GM23248 (cell line): ENCODE data around the gene BCL6. TPM values are rescaled to one million over a fixed set of nuclear protein-coding genes. Genes with fewer than 3 reads are reported as not detected.

Source experiments
- DNase-seq: peaks from one replicate; pipeline ENCODE4 v3.0.0-alpha.2; 2015
- H2AFZ ChIP-seq: fragments of 200-600 bp; sonication (generic); 2 replicates; pipeline ENCODE4 v1.6.1; 2016; ENCODE audit warnings: antibody characterized with exemption
- H3F3A ChIP-seq: fragments of 200-600 bp; sonication (generic); 2 replicates; pipeline ENCODE4 v1.6.1; 2016; ENCODE audit warnings: mild to moderate bottlenecking, antibody characterized with exemption, mixed run types; ENCODE audit not compliant: insufficient read depth
- H3K27ac ChIP-seq: fragments of 200-600 bp; sonication (generic); 2 replicates; pipeline ENCODE4 v1.5.1; 2016; ENCODE audit warnings: mild to moderate bottlenecking
- H3K27me3 ChIP-seq: fragments of 200-600 bp; sonication (generic); replicated peaks from 2 replicates; pipeline ENCODE4 v1.6.1; 2016; ENCODE audit warnings: mild to moderate bottlenecking; ENCODE audit not compliant: insufficient read depth
- H3K36me3 ChIP-seq: fragments of 200-600 bp; sonication (generic); 2 replicates; pipeline ENCODE4 v1.6.1; 2016; ENCODE audit warnings: low read depth, mild to moderate bottlenecking
- H3K4me1 ChIP-seq: fragments of 200-600 bp; sonication (generic); 2 replicates; pipeline ENCODE4 v1.6.1; 2016; ENCODE audit warnings: mild to moderate bottlenecking; ENCODE audit not compliant: insufficient read depth
- H3K4me2 ChIP-seq: fragments of 200-600 bp; sonication (generic); one replicate; pipeline ENCODE4 v1.6.1; 2016; ENCODE audit warnings: mild to moderate bottlenecking; ENCODE audit not compliant: unreplicated experiment
- H3K4me3 ChIP-seq: fragments of 200-600 bp; sonication (generic); 2 replicates; pipeline ENCODE4 v1.5.1; 2016; ENCODE audit warnings: mild to moderate bottlenecking
- H3K79me2 ChIP-seq: fragments of 200-600 bp; sonication (generic); 2 replicates; pipeline ENCODE4 v1.6.1; 2016; ENCODE audit warnings: mild to moderate bottlenecking; ENCODE audit not compliant: insufficient read depth
- H3K9ac ChIP-seq: fragments of 200-600 bp; sonication (generic); 2 replicates; pipeline ENCODE4 v1.6.1; 2016; ENCODE audit warnings: mild to moderate bottlenecking
- H3K9me2 ChIP-seq: fragments of 200-600 bp; sonication (generic); 2 replicates; pipeline ENCODE4 v1.6.1; 2016; ENCODE audit warnings: mixed run types, mild to moderate bottlenecking, moderate library complexity; ENCODE audit not compliant: insufficient read depth
- H3K9me3 ChIP-seq: fragments of 200-600 bp; sonication (generic); one replicate; pipeline ENCODE4 v1.6.1; 2017; ENCODE audit warnings: low read depth
- H4K20me1 ChIP-seq: fragments of 200-600 bp; sonication (generic); 2 replicates; pipeline ENCODE4 v1.6.0; 2016; ENCODE audit not compliant: insufficient read depth
- EZH2 ChIP-seq: fragments of 200-600 bp; sonication (generic); IDR thresholded peaks from 2 replicates; pipeline ENCODE4 v1.6.1; 2018; ENCODE audit warnings: antibody characterized with exemption, mild to moderate bottlenecking; ENCODE audit not compliant: insufficient read depth, poor library complexity, severe bottlenecking
- EZH2phosphoT487 ChIP-seq: fragments of 200-600 bp; sonication (generic); IDR thresholded peaks from 2 replicates; pipeline ENCODE4 v1.6.1; 2018; ENCODE audit warnings: antibody characterized with exemption, moderate library complexity, mild to moderate bottlenecking, low read depth; ENCODE audit not compliant: insufficient read depth
- WGBS, 2 experiments: methylation state at CpG; one replicate each; pipeline ENCODE4 v1.1.6; 2015 to 2017; ENCODE audit warnings: low lambda C conversion rate in 2 of 2, low coverage in 1 of 2; ENCODE audit errors: missing lambda C conversion rate in 2 of 2; 5-methylcytosine and 5-hydroxymethylcytosine counted together
- in situ Hi-C: fragments of 300-500 bp; cut with MboI; formaldehyde crosslinking; loops from 2 replicates; pipeline ENCODE4 v1.15.0; 2020
- polyA plus RNA-seq: library from polyadenylated mRNA; unstranded; fragments of >200 nt; fragmentation: Nextera tagmentation; extraction: Ambion mirVana; gene quantifications from 2 replicates; pipeline ENCODE4 v1.2.1, GENCODE V29; 2016
- total RNA-seq: library from RNA; depleted of rRNA; stranded (reverse); fragments of >200 nt; shearing (Covaris generic); gene quantifications from 2 replicates; pipeline ENCODE4 v1.2.3, GENCODE V29; 2014

The BCL6 gene
- total and polyA plus RNA-seq, 2 experiments from 2014 or later: 8.7 to 32.3 TPM

DNA sequence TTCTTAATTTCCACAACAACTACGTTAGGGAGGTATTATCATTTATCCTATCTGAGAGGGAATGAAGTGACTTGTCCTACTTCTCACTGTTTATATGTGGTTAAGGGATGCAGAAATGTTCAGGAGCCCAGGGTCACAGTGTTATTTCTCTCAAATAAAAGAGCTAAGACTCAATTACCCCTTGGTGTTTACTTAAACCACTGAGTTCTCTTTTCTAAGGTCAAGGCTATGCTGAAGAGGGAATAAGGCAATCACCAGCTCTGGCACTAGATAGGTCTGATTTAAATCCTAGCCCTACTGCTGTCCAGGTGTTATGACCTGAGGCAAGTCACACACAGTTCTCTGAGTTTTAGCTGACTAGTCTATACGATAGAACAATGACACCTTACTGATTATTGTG is 35.7 kb upstream of the BCL6 start:
- Histone ChIP-seq H3K9ac (no peak overlapping the region), H3K9me2 (no peaks in the 10 kb centered on the region), H3K9me3 (no peaks in the 10 kb centered on the region), H3F3A (peaks cover 32% of the 10 kb centered on the region), H3K4me3 (no peak overlapping the region), H2AFZ (no peak overlapping the region), H3K27me3 (no peaks in the 10 kb centered on the region), H3K36me3 (no peaks in the 10 kb centered on the region), H3K79me2 (no peaks in the 10 kb centered on the region), H3K27ac (no peak overlapping the region), H3K4me1 (peaks cover 21% of the 10 kb centered on the region), H4K20me1 (no peaks in the 10 kb centered on the region), H3K4me2 (no peak overlapping the region)
- no peak for DNase-seq
- 88 to 94% methylated on average over 2 of the region's 2 CpGs for WGBS, 2 experiments
- in situ Hi-C loops: no loop called here
- TF ChIP-seq EZH2phosphoT487 (no peak), EZH2 (no peak)

DNA sequence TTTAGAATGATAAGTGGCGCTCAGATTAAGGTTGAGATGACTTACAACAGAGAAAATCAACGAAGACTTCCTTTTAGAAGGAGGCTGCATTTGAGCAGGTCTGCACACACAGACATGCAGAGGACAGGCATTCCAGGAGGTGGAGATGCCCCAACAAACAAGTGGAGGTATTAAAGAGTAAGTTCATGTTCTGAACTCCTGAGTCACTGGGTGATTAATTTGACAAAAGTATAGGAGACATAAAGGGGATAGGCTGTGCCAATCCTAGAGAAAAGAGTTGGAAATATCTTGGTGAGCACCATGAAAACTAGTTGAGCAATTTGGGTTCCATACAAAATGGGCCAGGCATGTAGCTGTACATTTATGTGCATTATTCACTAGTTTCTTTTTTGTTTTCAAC is 33.5 kb upstream of the BCL6 start:
- no peaks in the 10 kb centered on the region for H3K9me3 ChIP-seq
- in situ Hi-C loops: no loop called here
- no peak overlapping the region for H3K4me3 ChIP-seq
- peaks cover 29% of the 10 kb centered on the region for H3F3A ChIP-seq
- H3K4me1 ChIP-seq: peaks cover 20% of the 10 kb centered on the region
- TF ChIP-seq EZH2phosphoT487 (no peak), EZH2 (no peak)
- H3K9ac ChIP-seq: no peak overlapping the region
- no peaks in the 10 kb centered on the region for H3K79me2 ChIP-seq
- no peak overlapping the region for H2AFZ ChIP-seq
- 93 to 97% methylated on average over 2 of the region's 2 CpGs for WGBS, 2 experiments
- H3K27me3 ChIP-seq: no peaks in the 10 kb centered on the region
- H4K20me1 ChIP-seq: no peaks in the 10 kb centered on the region
- no peak for DNase-seq
- no peaks in the 10 kb centered on the region for H3K9me2 ChIP-seq
- no peak overlapping the region for H3K27ac ChIP-seq
- H3K4me2 ChIP-seq: no peak overlapping the region
- no peaks in the 10 kb centered on the region for H3K36me3 ChIP-seq

DNA sequence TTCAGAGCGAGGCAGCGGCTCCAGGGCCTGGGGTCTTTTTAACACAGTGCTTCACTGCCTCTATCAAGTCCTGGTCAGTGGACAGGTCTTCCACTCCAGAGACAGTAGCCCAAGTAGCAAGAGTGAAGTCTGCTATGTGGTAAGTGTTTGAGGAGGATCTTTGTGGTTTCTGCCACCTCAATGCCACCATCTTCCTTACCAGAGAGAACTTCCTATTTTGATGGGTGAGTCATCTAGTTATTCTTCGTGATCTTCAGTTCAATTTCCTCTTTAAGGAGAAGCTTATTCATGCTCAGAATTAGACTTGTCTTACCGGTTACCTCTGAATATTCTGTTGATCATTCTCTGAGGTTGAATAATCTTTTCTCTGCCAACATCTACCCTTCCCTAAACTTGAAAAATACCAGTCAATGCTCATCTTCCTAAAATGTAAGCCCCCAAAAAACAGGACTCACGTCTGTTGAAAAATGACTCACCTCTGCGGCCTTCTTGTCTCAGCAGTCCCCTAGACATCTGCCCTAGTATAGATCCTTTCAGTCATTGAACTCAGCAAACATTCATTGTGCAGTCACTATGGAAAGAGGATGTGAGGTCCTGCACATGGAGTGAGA is 32.2 kb upstream of the BCL6 start:
- Histone ChIP-seq H3K36me3 (no peaks in the 10 kb centered on the region), H3K79me2 (no peaks in the 10 kb centered on the region), H3K9me3 (no peaks in the 10 kb centered on the region), H3K4me2 (peak overlapping the region; percentile 22), H3K27ac (no peak overlapping the region), H3K9ac (no peak overlapping the region), H3F3A (peaks cover 18% of the 10 kb centered on the region), H3K27me3 (no peaks in the 10 kb centered on the region), H3K4me1 (peaks cover 10% of the 10 kb centered on the region), H3K9me2 (no peaks in the 10 kb centered on the region), H4K20me1 (no peaks in the 10 kb centered on the region), H2AFZ (0 out of 2 replicates have a peak overlapping the region, but pooled peaks have one; percentile 50), H3K4me3 (no peak overlapping the region)
- TF ChIP-seq EZH2phosphoT487 (no peak), EZH2 (no peak)
- DNase-seq: peak; percentile 44
- in situ Hi-C loops: no loop called here
- 53 to 54% methylated on average over 6 of the region's 6 CpGs for WGBS, 2 experiments

DNA sequence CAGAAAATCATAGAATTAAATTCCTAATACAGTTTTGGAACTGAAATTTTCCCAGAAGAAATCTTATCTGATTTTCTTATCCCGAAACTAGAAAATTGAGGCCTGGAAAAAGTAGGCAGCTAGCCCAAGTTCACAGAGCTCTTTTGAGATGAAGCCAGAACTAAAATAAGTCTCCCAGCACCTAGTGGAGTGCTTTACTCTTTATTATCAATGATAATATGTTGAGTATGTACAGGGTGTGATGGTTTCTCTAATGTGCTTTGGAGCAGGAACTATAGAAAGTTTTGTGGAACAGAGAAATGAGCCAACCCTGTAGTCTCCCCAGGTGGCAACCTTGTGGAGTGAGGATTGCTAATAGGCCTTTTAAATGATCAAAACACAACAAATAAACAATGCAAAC is 30.3 kb upstream of the BCL6 start:
- Histone ChIP-seq H3K27me3 (no peaks in the 10 kb centered on the region), H3K9ac (no peak overlapping the region), H3K79me2 (no peaks in the 10 kb centered on the region), H3K9me3 (no peaks in the 10 kb centered on the region), H3K4me3 (no peak overlapping the region), H3K4me2 (no peak overlapping the region), H3F3A (peaks cover 13% of the 10 kb centered on the region), H4K20me1 (no peaks in the 10 kb centered on the region), H3K36me3 (no peaks in the 10 kb centered on the region), H3K4me1 (peaks cover 8% of the 10 kb centered on the region), H3K9me2 (no peaks in the 10 kb centered on the region), H3K27ac (no peak overlapping the region), H2AFZ (no peak overlapping the region)
- WGBS, 2 experiments: 59 to 71% methylated on average over 1 of the region's 1 CpG
- DNase-seq: no peak
- in situ Hi-C loops: no loop called here
- TF ChIP-seq EZH2: no peak
- TF ChIP-seq EZH2phosphoT487: no peak
